NCI-H2227 treated with DMSO at 0.1 percent for 48 hours (cell line): ENCODE results near the gene BTBD2.

Source experiments
- DNase-seq: peaks from one replicate; lab custom pipeline; 2025; lab: John Stamatoyannopoulos, UW

Gene BTBD2

GRCh38 chr19:2050991-2051772, 35.7 kb upstream of the BTBD2 start, which contains the start of gene MKNK2:
MKNK2 (minus strand) TSS chr19:2051244; CDS start chr19:2050851, 393 bp downstream.
- peak; percentile 78 for DNase-seq

- DNase-seq = no peak
These were observed 35.0 kb upstream of the BTBD2 start for GRCh38 chr19:2050349-2050990.

GRCh38 chr19:2049741-2050348, 34.3 kb upstream of the BTBD2 start:
- DNase-seq = peak; percentile 56

GRCh38 chr19:2048959-2049740, 33.6 kb upstream of the BTBD2 start:
- no peak for DNase-seq

GRCh38 chr19:2048104-2048958, 32.8 kb upstream of the BTBD2 start:
- DNase-seq = no peak

GRCh38 chr19:2047449-2048103, 32.1 kb upstream of the BTBD2 start:
- DNase-seq = no peak

- no peak for DNase-seq
These were observed 31.5 kb upstream of the BTBD2 start for GRCh38 chr19:2047076-2047448.

- DNase-seq = no peak
These were observed 30.8 kb upstream of the BTBD2 start for GRCh38 chr19:2046046-2046907.

- DNase-seq = no peak
These were observed 30.1 kb upstream of the BTBD2 start for GRCh38 chr19:2045501-2046045.

- DNase-seq = no peak
These were observed 29.4 kb upstream of the BTBD2 start for GRCh38 chr19:2044709-2045500.

- DNase-seq = no peak
These were observed 28.6 kb upstream of the BTBD2 start for GRCh38 chr19:2043961-2044708.

- no peak for DNase-seq
These were observed 27.7 kb upstream of the BTBD2 start for GRCh38 chr19:2043251-2043641.

GRCh38 chr19:2042485-2043250, 27.2 kb upstream of the BTBD2 start:
- no peak for DNase-seq

- DNase-seq = peak; percentile 87
These were observed 26.4 kb upstream of the BTBD2 start for GRCh38 chr19:2041683-2042484.

GRCh38 chr19:2041433-2041682, 25.8 kb upstream of the BTBD2 start:
- DNase-seq = no peak

- DNase-seq = no peak
These were observed 25.3 kb upstream of the BTBD2 start for GRCh38 chr19:2040647-2041432.
